Measurements from ENCODE around the gene KIF5A. TPM values are rescaled to one million over a fixed set of nuclear protein-coding genes. Genes with fewer than 3 reads are reported as not detected.
A peak's percentile ranks its signal among the peaks of the same experiment; 100 is the strongest.

Gene KIF5A
- total RNA-seq, 4 donors from 2014 or later = 0.08 to 1.2 (median 0.23) TPM

DNA sequence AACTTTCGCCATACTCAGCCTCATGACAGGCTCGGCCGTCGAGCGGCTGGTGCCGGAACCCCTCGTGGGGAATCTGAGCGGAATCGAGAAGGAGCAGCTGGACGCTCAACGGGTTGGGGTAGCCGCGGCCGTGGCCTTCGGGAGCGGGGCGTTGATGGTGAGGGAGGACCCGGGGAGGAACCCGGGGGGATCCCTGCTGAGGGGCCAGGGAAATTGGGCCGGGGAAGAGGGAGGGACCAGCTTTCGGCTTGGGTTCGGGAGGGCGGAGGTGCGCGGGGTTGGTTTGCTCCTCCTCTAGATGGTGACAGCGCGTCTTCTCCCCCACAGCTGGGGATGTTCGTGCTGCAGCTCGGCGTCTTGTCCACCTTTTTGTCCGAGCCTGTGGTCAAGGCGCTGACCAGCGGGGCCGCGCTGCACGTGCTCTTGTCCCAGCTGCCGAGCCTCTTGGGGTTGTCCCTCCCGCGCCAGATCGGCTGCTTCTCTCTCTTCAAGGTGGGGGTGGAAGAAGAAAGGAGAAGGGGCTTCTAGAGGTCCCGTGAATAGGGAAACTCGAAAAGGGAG is 71.2 kb downstream of the KIF5A start:
- intact Hi-C loops (cut with DNase I; ENCODE audit: low total_unique reads) = loop anchor here (5.0 to 10.0 kb wide), 2 partner anchors 39 to 156 kb away; no protein-coding TSS in a partner anchor
- DNase-seq (ENCODE audit: low spot score in 2 of 2) = peak in 1 of 2 donors; percentile 87

DNA sequence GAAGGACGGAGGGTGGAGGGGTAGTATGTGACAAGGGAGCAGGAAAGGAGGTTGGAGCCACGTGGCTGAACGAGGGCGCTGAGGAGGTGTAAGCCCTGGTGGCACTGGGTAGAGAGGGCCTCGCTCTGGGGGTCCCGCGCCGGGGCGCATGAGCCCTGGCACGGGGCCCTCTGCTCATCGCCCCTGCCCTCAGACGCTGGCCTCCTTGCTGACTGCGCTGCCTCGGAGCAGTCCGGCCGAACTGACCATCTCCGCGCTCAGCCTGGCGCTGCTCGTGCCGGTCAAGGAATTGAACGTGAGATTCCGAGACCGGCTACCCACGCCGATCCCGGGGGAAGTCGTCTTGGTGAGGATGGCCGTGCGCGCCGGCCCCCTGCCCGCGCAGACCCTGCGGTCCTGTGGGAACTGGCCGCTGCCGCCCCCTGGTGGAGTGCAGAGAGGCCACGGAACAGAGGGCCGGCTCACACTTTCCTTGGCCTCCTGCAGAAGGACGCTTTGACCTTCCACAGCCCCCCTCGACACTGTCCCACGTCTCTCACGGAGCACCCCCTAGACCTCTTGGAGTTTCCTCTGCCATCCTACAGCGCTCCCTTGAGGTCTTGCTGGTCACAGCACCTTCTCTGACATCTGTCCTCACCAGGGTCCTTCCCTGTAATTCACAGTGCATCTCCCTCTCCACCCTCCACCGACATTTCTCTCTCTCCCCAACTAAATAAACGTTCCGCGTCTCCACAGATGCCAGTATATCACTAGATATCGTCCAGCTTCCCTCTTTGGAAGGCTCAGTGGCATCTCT is 71.9 kb downstream of the KIF5A start:
- DNase-seq (ENCODE audit: low spot score in 2 of 2) = peak in 1 of 2 donors; percentile 91
- H3K4me3 ChIP-seq (ENCODE audit: low read depth, poor library complexity, severe bottlenecking) = no peak overlapping the region
- TF ChIP-seq, protein P1, sequence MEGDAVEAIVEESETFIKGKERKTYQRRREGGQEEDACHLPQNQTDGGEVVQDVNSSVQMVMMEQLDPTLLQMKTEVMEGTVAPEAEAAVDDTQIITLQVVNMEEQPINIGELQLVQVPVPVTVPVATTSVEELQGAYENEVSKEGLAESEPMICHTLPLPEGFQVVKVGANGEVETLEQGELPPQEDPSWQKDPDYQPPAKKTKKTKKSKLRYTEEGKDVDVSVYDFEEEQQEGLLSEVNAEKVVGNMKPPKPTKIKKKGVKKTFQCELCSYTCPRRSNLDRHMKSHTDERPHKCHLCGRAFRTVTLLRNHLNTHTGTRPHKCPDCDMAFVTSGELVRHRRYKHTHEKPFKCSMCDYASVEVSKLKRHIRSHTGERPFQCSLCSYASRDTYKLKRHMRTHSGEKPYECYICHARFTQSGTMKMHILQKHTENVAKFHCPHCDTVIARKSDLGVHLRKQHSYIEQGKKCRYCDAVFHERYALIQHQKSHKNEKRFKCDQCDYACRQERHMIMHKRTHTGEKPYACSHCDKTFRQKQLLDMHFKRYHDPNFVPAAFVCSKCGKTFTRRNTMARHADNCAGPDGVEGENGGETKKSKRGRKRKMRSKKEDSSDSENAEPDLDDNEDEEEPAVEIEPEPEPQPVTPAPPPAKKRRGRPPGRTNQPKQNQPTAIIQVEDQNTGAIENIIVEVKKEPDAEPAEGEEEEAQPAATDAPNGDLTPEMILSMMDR (IDR thresholded peaks at IDR 0.05) = peak in 1 of 3 donors; percentile 9
- TF ChIP-seq POLR2A (IDR thresholded peaks at IDR 0.05) = no peak
- WGBS, 2 donors = 3 to 4% methylated on average over 23 to 38 of the region's 49 CpGs
- intact Hi-C loops (cut with DNase I; ENCODE audit: low total_unique reads) = loop anchor here (5.0 to 10.0 kb wide), 2 partner anchors 39 to 157 kb away; no protein-coding TSS in a partner anchor

More for the DNA sequence above, 71.2 kb downstream of the KIF5A start:
- H3K4me3 ChIP-seq (ENCODE audit: low read depth, poor library complexity, severe bottlenecking) = no peak overlapping the region
- TF ChIP-seq, protein P1 (IDR thresholded peaks at IDR 0.05) = no peak
- no peak for TF ChIP-seq POLR2A (IDR thresholded peaks at IDR 0.05)
- 3 to 5% methylated on average over 34 to 39 of the region's 42 CpGs for WGBS, 2 donors

DNA sequence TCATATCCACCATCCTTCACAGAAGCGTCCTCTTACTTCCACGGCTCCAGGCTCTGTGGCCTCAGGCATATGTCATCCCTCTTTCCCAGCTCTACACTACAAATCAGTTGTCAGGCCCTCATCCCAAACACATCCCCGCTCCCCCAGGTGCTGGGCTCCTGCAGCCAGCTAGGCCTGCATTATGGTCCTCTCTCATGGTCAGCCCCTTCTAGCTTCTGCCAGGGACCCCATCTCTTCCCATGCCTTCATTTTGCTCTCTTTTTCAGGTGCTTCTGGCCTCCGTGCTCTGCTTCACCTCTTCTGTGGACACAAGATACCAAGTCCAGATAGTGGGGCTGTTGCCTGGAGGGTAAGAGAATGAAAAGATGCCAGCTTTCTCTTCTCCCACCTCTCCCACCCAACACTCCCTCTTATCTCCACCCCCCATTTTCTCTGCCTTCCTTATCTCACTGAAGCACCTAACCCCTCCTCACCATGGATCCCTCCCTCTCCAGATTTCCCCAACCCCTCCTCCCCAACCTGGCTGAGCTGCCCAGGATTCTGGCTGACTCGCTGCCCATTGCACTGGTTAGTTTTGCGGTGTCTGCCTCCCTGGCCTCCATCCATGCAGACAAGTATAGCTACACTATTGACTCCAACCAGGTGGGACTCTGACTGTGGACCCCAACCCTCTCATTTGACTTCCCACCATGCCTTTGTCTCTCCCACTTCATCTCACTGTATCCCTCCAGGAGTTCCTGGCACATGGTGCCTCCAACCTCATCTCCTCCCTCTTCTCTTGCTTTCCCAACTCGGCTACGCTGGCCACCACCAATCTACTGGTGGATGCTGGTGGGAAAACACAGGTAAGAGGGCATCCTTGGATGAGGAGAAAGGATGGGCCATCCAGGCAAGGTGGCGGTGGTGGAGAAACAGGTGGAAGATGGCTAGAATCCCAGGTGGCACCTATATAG is 72.7 kb downstream of the KIF5A start:
- intact Hi-C loops (cut with DNase I; ENCODE audit: low total_unique reads) = loop anchor here (5.0 to 10.0 kb wide), 2 partner anchors 40 to 158 kb away; no protein-coding TSS in a partner anchor
- peak in 1 of 2 donors; percentile 70 for DNase-seq (ENCODE audit: low spot score in 2 of 2)
- no peak overlapping the region for H3K4me3 ChIP-seq (ENCODE audit: low read depth, poor library complexity, severe bottlenecking)
- TF ChIP-seq, protein P1 (IDR thresholded peaks at IDR 0.05) = no peak
- TF ChIP-seq POLR2A (IDR thresholded peaks at IDR 0.05) = no peak
- WGBS, 2 donors = 78 to 80% methylated on average over 9 of the region's 9 CpGs

DNA sequence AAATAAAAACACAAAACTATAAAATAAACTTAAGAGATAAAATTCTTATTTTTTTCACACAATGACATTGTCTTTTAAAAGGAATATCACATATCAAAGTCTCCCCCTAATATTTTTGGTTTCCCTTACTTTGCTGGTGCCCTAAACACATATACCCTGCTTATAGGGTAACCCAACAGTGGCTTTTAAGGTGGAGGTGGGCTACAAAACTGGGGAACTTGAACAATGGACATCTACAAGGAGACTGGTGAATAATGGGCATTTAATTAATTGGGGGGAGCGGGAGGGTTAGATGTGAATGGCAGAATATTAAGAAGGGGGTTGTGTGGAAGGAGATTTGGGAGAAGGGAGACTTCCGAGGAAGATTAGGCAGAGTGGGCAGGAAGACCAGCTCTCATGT is 73.5 kb downstream of the KIF5A start:
- 83 to 93% methylated on average over 2 of the region's 2 CpGs for WGBS, 2 donors
- H3K4me3 ChIP-seq (ENCODE audit: low read depth, poor library complexity, severe bottlenecking) = no peak overlapping the region
- intact Hi-C loops (cut with DNase I; ENCODE audit: low total_unique reads) = loop anchor here (5.0 to 10.0 kb wide), 2 partner anchors 41 to 159 kb away; no protein-coding TSS in a partner anchor
- no peak for TF ChIP-seq POLR2A (IDR thresholded peaks at IDR 0.05)
- TF ChIP-seq, protein P1 (IDR thresholded peaks at IDR 0.05) = no peak
- no peak for DNase-seq (ENCODE audit: low spot score in 2 of 2)

DNA sequence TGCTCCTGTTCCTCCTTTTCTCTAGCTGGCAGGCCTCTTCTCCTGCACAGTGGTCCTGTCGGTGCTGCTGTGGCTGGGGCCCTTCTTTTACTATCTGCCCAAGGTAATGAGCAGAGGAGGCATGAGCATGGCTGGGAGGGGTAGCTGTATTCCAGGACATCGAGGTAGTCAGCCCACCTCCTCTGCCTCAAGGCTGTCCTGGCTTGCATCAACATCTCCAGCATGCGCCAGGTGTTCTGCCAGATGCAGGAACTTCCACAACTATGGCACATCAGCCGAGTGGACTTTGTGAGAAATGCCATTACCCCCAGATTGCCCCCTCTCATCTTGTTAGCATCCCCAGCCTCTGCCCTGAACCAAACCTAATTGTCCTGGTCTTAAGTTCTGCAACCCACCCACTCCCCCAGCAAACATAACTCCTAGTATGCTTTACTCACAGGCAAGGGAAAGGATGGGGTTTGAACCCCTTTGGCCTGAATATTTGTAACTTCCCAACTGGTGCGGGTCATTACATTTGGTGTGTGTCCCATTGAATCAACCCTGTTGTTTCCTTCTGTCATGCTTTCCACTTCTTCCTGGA is 74.1 kb downstream of the KIF5A start:
- intact Hi-C loops (cut with DNase I; ENCODE audit: low total_unique reads) = loop anchor here (5.0 to 10.0 kb wide), 2 partner anchors 42 to 159 kb away; no protein-coding TSS in a partner anchor
- WGBS, 2 donors = 65 to 66% methylated on average over 5 of the region's 5 CpGs
- peak in 1 of 2 donors; percentile 53 for DNase-seq (ENCODE audit: low spot score in 2 of 2)
- TF ChIP-seq, protein P1 (IDR thresholded peaks at IDR 0.05) = no peak
- no peak for TF ChIP-seq POLR2A (IDR thresholded peaks at IDR 0.05)
- H3K4me3 ChIP-seq (ENCODE audit: low read depth, poor library complexity, severe bottlenecking) = no peak overlapping the region

Measured in lower leg skin (tissue), 4 donors.